Dedifferentiated amniotic fluid mesenchymal stem cell (primary cell): ENCODE data around the gene CRABP2.

Source experiments
- DNase-seq: peaks from one replicate; pipeline ENCODE4 v3.0.0-alpha.2; 2016; ENCODE audit errors: extremely low spot score

The CRABP2 gene

GRCh38 chr1:156742017-156742416 is 36.6 kb upstream of the CRABP2 start:
- no peak for DNase-seq

- no peak for DNase-seq
These were observed 36.1 kb upstream of the CRABP2 start for GRCh38 chr1:156741481-156741983.

GRCh38 chr1:156740741-156741480 is 35.5 kb upstream of the CRABP2 start, which contains the start of gene MRPL24:
Gene MRPL24 (minus strand): TSS chr1:156741088. CDS start chr1:156738704, 2,384 bp downstream.
- DNase-seq, result peak; percentile 100

GRCh38 chr1:156740237-156740740 is 34.9 kb upstream of the CRABP2 start:
- no peak for DNase-seq

GRCh38 chr1:156738916-156739315 is 33.5 kb upstream of the CRABP2 start:
- no peak for DNase-seq

- DNase-seq, result no peak
These were observed 33.0 kb upstream of the CRABP2 start for GRCh38 chr1:156738407-156738806.

- no peak for DNase-seq
These were observed 28.7 kb upstream of the CRABP2 start for GRCh38 chr1:156733989-156734584.

- DNase-seq, result peak; percentile 97
These were observed 23.4 kb upstream of the CRABP2 start, which contains the start of gene ISG20L2 for GRCh38 chr1:156728599-156729462. Gene ISG20L2 (minus strand): TSS chr1:156728766. CDS start chr1:156727652, 1,114 bp downstream.

GRCh38 chr1:156727926-156728598 is 22.7 kb upstream of the CRABP2 start, which contains the start of gene METTL25B:
Gene METTL25B (plus strand): TSS chr1:156728469. CDS start chr1:156729105, 636 bp downstream.
- peak; percentile 65 for DNase-seq

GRCh38 chr1:156727492-156727891 is 22.1 kb upstream of the CRABP2 start:
- DNase-seq, result no peak

GRCh38 chr1:156726549-156727226 is 21.3 kb upstream of the CRABP2 start:
- no peak for DNase-seq

GRCh38 chr1:156725683-156726280 is 20.4 kb upstream of the CRABP2 start:
- DNase-seq, result peak; percentile 82

GRCh38 chr1:156721535-156721934 is 16.2 kb upstream of the CRABP2 start:
- no peak for DNase-seq

- no peak for DNase-seq
These were observed 15.7 kb upstream of the CRABP2 start for GRCh38 chr1:156721131-156721530.

- DNase-seq, result peak; percentile 4
These were observed 12.0 kb upstream of the CRABP2 start for GRCh38 chr1:156717351-156717750.

GRCh38 chr1:156714830-156715229 is 9.4 kb upstream of the CRABP2 start:
- no peak for DNase-seq

GRCh38 chr1:156712626-156713025 is 7.2 kb upstream of the CRABP2 start:
- DNase-seq, result no peak

- no peak for DNase-seq
These were observed 5.8 kb upstream of the CRABP2 start for GRCh38 chr1:156711011-156711817.

GRCh38 chr1:156709757-156710489 is 4.5 kb upstream of the CRABP2 start:
- DNase-seq, result peak; percentile 90
